Effector memory CD4-positive, alpha-beta T cell (primary cell): ENCODE measurements around the gene GNB3.
"Not testable (repeated sequence)": the region's sequence is repeated elsewhere in the genome, so short reads cannot be mapped to it uniquely, and the experiment has no call there.

Source experiments
- DNase-seq, 3 donors: peaks; one replicate each; pipeline ENCODE4 v3.0.0-alpha.2; 2020
- H3K27ac ChIP-seq: 2 replicates; pipeline ENCODE4 v1.7.0; 2013; ENCODE audit warnings: mild to moderate bottlenecking, low read length, moderate library complexity; ENCODE audit not compliant: insufficient read depth, poor library complexity, severe bottlenecking
- H3K27me3 ChIP-seq: replicated peaks from 2 replicates; pipeline ENCODE4 v1.7.0; 2013; ENCODE audit warnings: mild to moderate bottlenecking, low read length; ENCODE audit not compliant: insufficient read depth, control insufficient read depth, poor library complexity, severe bottlenecking
- H3K36me3 ChIP-seq: 2 replicates; pipeline ENCODE4 v1.7.0; 2013; ENCODE audit warnings: mild to moderate bottlenecking, low read length, moderate library complexity; ENCODE audit not compliant: control insufficient read depth, insufficient read depth
- H3K4me1 ChIP-seq: 2 replicates; pipeline ENCODE4 v1.7.0; 2013; ENCODE audit warnings: low read length, mild to moderate bottlenecking; ENCODE audit not compliant: control insufficient read depth, insufficient read depth, poor library complexity, severe bottlenecking
- H3K4me3 ChIP-seq: 2 replicates; pipeline ENCODE4 v1.7.0; 2013; ENCODE audit warnings: low read length, low read depth, mild to moderate bottlenecking; ENCODE audit not compliant: insufficient read depth, poor library complexity, severe bottlenecking
- H3K9me3 ChIP-seq: 2 replicates; pipeline ENCODE4 v1.7.0; 2013; ENCODE audit warnings: mild to moderate bottlenecking, low read length, moderate library complexity; ENCODE audit not compliant: control insufficient read depth

The GNB3 gene

DNA sequence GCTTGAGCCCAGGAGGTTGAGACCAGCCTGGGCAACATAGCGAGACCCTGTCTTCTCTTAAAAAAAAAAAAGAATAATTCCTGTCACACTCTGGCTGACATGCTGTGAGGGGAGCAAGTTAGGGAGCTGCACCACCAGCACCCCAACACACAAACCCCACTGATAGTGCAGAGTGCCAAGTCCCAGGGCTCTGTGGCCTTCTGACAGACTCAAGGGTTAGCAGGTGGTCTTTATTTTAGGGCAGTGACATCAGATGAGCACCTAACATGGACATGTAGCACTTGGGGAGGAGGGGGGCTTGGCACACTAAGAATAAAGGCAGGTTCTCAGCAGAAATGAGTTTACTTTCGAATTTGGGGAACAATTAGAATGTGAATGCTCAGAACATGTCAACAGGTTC is 18.1 kb downstream of the GNB3 start:
- H3K27me3 ChIP-seq, result no peaks in the 10 kb centered on the region
- no peak overlapping the region for H3K4me3 ChIP-seq
- no peak for DNase-seq
- H3K27ac ChIP-seq, result no peak overlapping the region
- H3K4me1 ChIP-seq, result peaks cover 6% of the 10 kb centered on the region
- peaks cover 77% of the 10 kb centered on the region for H3K36me3 ChIP-seq
- no peaks in the 10 kb centered on the region for H3K9me3 ChIP-seq

GRCh38 chr12:6860116-6860515 is 19.4 kb downstream of the GNB3 start:
- Histone ChIP-seq H3K36me3 (peaks cover 82% of the 10 kb centered on the region), H3K27me3 (no peaks in the 10 kb centered on the region), H3K4me3 (no peak overlapping the region), H3K9me3 (no peaks in the 10 kb centered on the region), H3K4me1 (no peaks in the 10 kb centered on the region), H3K27ac (no peak overlapping the region)
- DNase-seq, result no peak

GRCh38 chr12:6860942-6861341 is 20.2 kb downstream of the GNB3 start:
- Histone ChIP-seq H3K36me3 (peaks cover 76% of the 10 kb centered on the region), H3K27me3 (no peaks in the 10 kb centered on the region), H3K9me3 (no peaks in the 10 kb centered on the region), H3K4me3 (no peak overlapping the region), H3K4me1 (no peaks in the 10 kb centered on the region), H3K27ac (no peak overlapping the region)
- no peak for DNase-seq

- Histone ChIP-seq H3K27ac (no peak overlapping the region), H3K36me3 (peaks cover 72% of the 10 kb centered on the region), H3K4me1 (no peaks in the 10 kb centered on the region), H3K27me3 (no peaks in the 10 kb centered on the region), H3K4me3 (no peak overlapping the region), H3K9me3 (no peaks in the 10 kb centered on the region)
- DNase-seq, result no peak
These were observed 20.7 kb downstream of the GNB3 start for GRCh38 chr12:6861391-6861790.

GRCh38 chr12:6863033-6863432 is 22.3 kb downstream of the GNB3 start:
- Histone ChIP-seq H3K4me1 (peaks cover 7% of the 10 kb centered on the region), H3K27me3 (no peaks in the 10 kb centered on the region), H3K36me3 (peaks cover 55% of the 10 kb centered on the region), H3K9me3 (no peaks in the 10 kb centered on the region), H3K4me3 (no peak overlapping the region), H3K27ac (no peak overlapping the region)
- DNase-seq, result no peak

DNA sequence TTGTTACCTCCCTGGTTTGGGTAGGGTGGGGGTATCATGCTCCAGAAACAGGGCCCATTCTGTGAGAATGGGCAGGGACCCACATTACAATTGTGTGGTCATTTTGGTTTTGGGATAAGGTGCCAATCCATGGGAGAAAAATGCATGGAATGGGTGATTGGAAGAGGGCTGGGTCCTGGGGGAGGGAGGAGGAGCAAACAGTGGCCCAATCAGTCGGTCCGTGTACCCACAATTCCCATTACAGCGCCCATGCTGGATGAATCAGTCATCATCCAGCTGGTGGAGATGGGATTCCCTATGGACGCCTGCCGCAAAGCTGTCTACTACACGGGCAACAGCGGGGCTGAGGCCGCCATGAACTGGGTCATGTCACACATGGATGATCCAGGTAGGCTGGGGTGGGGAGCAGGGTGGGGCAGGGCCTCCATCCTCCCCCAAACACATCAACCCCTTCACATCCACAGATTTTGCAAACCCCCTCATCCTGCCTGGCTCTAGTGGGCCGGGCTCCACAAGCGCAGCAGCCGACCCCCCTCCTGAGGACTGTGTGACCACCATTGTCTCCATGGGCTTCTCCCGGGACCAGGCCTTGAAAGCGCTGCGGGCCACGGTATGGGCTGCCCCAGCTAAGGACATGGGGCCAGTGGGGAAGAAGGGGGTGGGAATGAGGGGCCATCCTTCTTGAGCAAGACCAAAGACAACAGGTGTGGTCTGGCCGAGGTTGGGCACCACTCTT is 23.0 kb downstream of the GNB3 start:
- peaks cover 48% of the 10 kb centered on the region for H3K36me3 ChIP-seq
- no peak overlapping the region for H3K4me3 ChIP-seq
- H3K27me3 ChIP-seq, result no peaks in the 10 kb centered on the region
- peaks cover 14% of the 10 kb centered on the region for H3K4me1 ChIP-seq
- no peaks in the 10 kb centered on the region for H3K9me3 ChIP-seq
- DNase-seq, result no peak
- H3K27ac ChIP-seq, result no peak overlapping the region

- peaks cover 27% of the 10 kb centered on the region for H3K4me1 ChIP-seq
- not testable (repeated sequence) for H3K27me3 ChIP-seq
- peaks cover 41% of the 10 kb centered on the region for H3K36me3 ChIP-seq
These were observed 24.6 kb downstream of the GNB3 start for GRCh38 chr12:6865307-6865706.

DNA sequence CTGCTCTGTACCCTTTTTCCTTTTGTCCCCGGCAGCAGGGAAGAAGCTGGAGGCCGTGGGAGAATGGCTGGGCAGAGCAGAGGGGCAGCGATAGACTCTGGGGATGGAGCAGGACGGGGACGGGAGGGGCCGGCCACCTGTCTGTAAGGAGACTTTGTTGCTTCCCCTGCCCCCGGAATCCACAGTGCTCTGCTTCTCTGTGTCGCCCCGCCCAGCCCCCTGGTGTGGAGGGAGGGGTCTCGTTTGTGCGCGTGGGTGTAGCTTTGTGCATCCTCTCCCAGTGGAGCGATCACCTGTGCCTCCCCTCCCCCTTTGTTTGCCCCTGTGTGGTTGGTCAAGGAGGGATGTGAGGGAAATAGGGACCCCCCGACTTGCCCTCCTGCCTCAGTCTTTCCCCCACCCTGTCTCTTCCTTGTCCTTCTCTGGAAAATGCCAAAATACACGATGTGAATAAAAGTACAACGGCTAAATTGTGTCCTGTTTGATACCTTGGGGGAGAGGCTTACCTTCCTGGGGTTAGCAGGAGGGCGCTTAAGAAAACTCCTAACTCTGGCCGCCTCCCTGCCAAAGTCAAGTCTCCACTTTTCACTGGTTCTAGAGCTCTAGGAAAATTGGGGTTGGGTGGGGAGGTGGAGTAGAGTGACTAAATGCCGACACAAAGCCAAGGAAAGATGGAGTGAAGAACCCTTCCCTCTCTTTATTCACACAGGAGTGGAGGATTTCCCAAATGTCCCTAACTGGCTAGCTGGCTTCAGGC is 25.6 kb downstream of the GNB3 start:
- H3K4me1 ChIP-seq, result peaks cover 34% of the 10 kb centered on the region
- peaks cover 38% of the 10 kb centered on the region for H3K36me3 ChIP-seq
- H3K27ac ChIP-seq, result peak overlapping the region; percentile 79
- no peaks in the 10 kb centered on the region for H3K9me3 ChIP-seq
- no peak for DNase-seq
- no peaks in the 10 kb centered on the region for H3K27me3 ChIP-seq
- peak overlapping the region; percentile 93 for H3K4me3 ChIP-seq

More at GRCh38 chr12:6865307-6865706, 24.6 kb downstream of the GNB3 start:
- not testable (repeated sequence) for H3K27ac ChIP-seq, H3K4me3 ChIP-seq, DNase-seq, H3K9me3 ChIP-seq

DNA sequence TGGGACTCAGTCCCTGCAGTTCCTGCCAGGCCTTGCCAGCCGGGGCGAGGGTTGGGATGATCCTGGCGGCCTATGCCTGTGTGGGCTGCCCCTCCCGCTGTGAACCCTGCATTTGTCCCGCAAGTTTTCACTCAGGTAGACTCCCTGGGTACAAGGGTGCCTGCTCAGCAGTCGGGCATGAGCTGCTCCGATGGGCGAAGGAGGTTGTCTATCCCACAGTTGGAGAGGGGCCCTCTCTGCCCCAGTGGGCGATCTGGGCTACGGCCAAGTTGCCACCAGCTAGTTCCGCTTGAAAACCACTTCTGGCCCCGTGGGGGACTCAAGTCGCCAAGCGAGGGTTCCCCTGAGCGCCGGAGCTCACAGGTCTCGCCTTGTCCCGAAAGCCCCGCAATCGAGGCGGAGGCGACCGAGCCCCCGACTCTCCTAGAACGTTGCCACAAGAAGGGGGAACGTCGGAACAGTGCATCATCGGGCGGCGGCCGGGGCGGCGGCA is 26.2 kb downstream of the GNB3 start:
- Histone ChIP-seq H3K27me3 (no peaks in the 10 kb centered on the region), H3K4me3 (peak overlapping the region; percentile 93), H3K9me3 (no peaks in the 10 kb centered on the region), H3K36me3 (peaks cover 31% of the 10 kb centered on the region), H3K4me1 (peaks cover 40% of the 10 kb centered on the region), H3K27ac (peak overlapping the region; percentile 79)
- DNase-seq, result no peak
